D341Med (cell line): ENCODE results near the gene ATF7.
A peak's percentile ranks its signal among the peaks of the same experiment; 100 is the strongest.
"Not testable (repeated sequence)": the region's sequence is repeated elsewhere in the genome, so short reads cannot be mapped to it uniquely, and the experiment has no call there.

Source experiments
- DNase-seq: peaks from one replicate; pipeline ENCODE4 v3.0.0; 2012; ENCODE audit warnings: low spot score

Gene ATF7

GRCh38 chr12:53625946-53626701, at the start of gene ATF7:
Gene ATF7 (minus strand): TSS chr12:53626382. CDS start chr12:53601000, 25,382 bp downstream.
- peak; percentile 98 for DNase-seq

- no peak for DNase-seq
These were observed 49.0 kb upstream of the ATF7 start for GRCh38 chr12:53674977-53675700.

- DNase-seq, result no peak
These were observed 44.8 kb upstream of the ATF7 start for GRCh38 chr12:53670971-53671370.

GRCh38 chr12:53670308-53670707, 44.1 kb upstream of the ATF7 start:
- DNase-seq, result no peak

GRCh38 chr12:53667080-53667479, 40.9 kb upstream of the ATF7 start:
- DNase-seq, result no peak

- no peak for DNase-seq
These were observed 38.8 kb upstream of the ATF7 start for GRCh38 chr12:53664936-53665335.

- no peak for DNase-seq
These were observed 38.0 kb upstream of the ATF7 start for GRCh38 chr12:53664191-53664590.

GRCh38 chr12:53660041-53660440, 33.9 kb upstream of the ATF7 start:
- DNase-seq, result no peak

- no peak for DNase-seq
These were observed 33.4 kb upstream of the ATF7 start for GRCh38 chr12:53659571-53659981.

GRCh38 chr12:53659011-53659551, 32.9 kb upstream of the ATF7 start:
- DNase-seq, result no peak

- no peak for DNase-seq
These were observed 30.9 kb upstream of the ATF7 start for GRCh38 chr12:53657041-53657440.

GRCh38 chr12:53653595-53653994, 27.4 kb upstream of the ATF7 start:
- no peak for DNase-seq

GRCh38 chr12:53652366-53652765, 26.2 kb upstream of the ATF7 start:
- DNase-seq, result no peak

- DNase-seq, result no peak
These were observed 25.6 kb upstream of the ATF7 start for GRCh38 chr12:53651737-53652136.

GRCh38 chr12:53646300-53646699, 20.1 kb upstream of the ATF7 start:
- DNase-seq, result not testable (repeated sequence)

- no peak for DNase-seq
These were observed 19.0 kb upstream of the ATF7 start for GRCh38 chr12:53645165-53645564.

GRCh38 chr12:53644133-53644532, 18.0 kb upstream of the ATF7 start:
- DNase-seq, result no peak

- no peak for DNase-seq
These were observed 17.2 kb upstream of the ATF7 start for GRCh38 chr12:53643232-53643979.

- no peak for DNase-seq
These were observed 11.9 kb upstream of the ATF7 start for GRCh38 chr12:53638057-53638456.

GRCh38 chr12:53636641-53637040, 10.5 kb upstream of the ATF7 start:
- no peak for DNase-seq

GRCh38 chr12:53635708-53636107, 9.5 kb upstream of the ATF7 start:
- DNase-seq, result not testable (repeated sequence)

GRCh38 chr12:53631721-53632120, 5.5 kb upstream of the ATF7 start:
- DNase-seq, result no peak

- no peak for DNase-seq
These were observed 1.7 kb upstream of the ATF7 start for GRCh38 chr12:53627919-53628318.
